NT2/D1 (cell line): Measurements from ENCODE around the gene ABI1.
A peak's percentile ranks its signal among the peaks of the same experiment; 100 is the strongest.
"Not testable (repeated sequence)": the region's sequence is repeated elsewhere in the genome, so short reads cannot be mapped to it uniquely, and the experiment has no call there.

Experiments
- DNase-seq: peaks from one replicate; pipeline ENCODE4 v3.0.0-alpha.2; 2011; ENCODE audit warnings: low read depth, low spot score
- H3K27me3 ChIP-seq: 2 replicates; pipeline ENCODE4 v1.6.0; 2011; ENCODE audit warnings: mild to moderate bottlenecking; ENCODE audit not compliant: insufficient read length, insufficient read depth
- H3K36me3 ChIP-seq: 2 replicates; pipeline ENCODE4 v1.6.1; 2011; ENCODE audit warnings: mild to moderate bottlenecking, low read length, mixed read lengths; ENCODE audit not compliant: insufficient read depth, insufficient read length
- H3K4me1 ChIP-seq: 2 replicates; pipeline ENCODE4 v1.5.1; 2011; ENCODE audit not compliant: insufficient read depth, insufficient read length
- H3K4me3 ChIP-seq: 2 replicates; pipeline ENCODE4 v1.5.1; 2011; ENCODE audit warnings: low read depth; ENCODE audit not compliant: insufficient read length
- H3K9ac ChIP-seq: 2 replicates; pipeline ENCODE4 v1.6.0; 2011; ENCODE audit warnings: low read depth; ENCODE audit not compliant: insufficient read length
- H3K9me3 ChIP-seq: 2 replicates; pipeline ENCODE4 v1.5.1; 2011; ENCODE audit warnings: mild to moderate bottlenecking, low read length; ENCODE audit not compliant: insufficient read depth
- SUZ12 ChIP-seq: IDR thresholded peaks from 2 replicates; pipeline ENCODE4 v1.6.1; 2011; ENCODE audit not compliant: insufficient read length, insufficient read depth; ENCODE audit errors: extremely low read depth
- YY1 ChIP-seq: IDR thresholded peaks from 2 replicates; pipeline ENCODE4 v1.6.1; 2011; ENCODE audit not compliant: insufficient read length, insufficient read depth
- ZNF274 ChIP-seq: IDR thresholded peaks from 2 replicates; pipeline ENCODE4 v1.6.1; 2011; ENCODE audit warnings: mild to moderate bottlenecking, low read depth, low read length

Gene ABI1

DNA sequence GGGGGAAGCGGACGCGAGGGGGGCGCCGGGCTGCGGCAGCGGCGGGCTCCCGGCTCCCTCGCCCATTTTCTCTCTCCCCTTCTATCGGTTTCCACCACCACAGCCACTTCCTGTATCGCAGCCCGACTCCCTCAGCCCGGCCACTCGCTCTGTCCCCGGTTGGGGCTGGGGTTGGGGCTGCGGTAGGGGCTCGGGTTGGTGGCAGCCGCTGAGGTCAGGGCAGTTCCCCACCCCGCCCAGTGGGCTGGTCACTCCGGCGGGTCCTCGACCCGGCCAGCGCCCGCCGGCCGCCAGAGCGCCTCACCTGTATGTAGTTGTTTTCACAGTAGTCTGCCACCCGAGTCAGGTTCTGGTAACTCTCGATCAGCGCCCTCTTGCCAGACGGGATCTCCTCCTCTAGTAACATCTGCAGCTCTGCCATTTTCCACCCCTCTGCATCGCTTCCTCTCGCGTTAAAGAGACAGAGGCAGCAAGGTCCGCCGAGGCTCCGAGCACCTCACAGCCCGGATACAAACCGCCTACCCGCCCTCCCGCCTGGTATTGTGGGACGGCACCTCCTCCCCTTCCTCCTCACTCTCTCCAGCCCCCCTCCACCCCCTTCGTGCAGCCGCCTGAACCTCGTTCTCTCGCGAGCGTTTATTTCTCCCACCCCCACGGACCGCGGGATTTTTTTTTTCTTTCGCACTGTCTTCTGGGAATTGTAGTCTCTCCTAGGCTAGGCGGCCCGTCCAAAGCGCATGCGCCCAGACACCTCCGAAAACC lies at the start of gene ABI1:
TSS of gene ABI1 (minus strand) at position 516 of the 762 bp plus-strand sequence. CDS start at position 421, 95 bp downstream.
- TF ChIP-seq SUZ12 (no peak), YY1 (peak; percentile 24)
- Histone ChIP-seq H3K36me3 (no peaks in the 10 kb centered on the region), H3K27me3 (no peaks in the 10 kb centered on the region), H3K4me3 (peak within 1 kb of the TSS; percentile 91), H3K4me1 (peaks cover 3% of the 10 kb centered on the region), H3K9me3 (no peaks in the 10 kb centered on the region), H3K9ac (peak within 1 kb of the TSS; percentile 92)
- DNase-seq = peak; percentile 98

DNA sequence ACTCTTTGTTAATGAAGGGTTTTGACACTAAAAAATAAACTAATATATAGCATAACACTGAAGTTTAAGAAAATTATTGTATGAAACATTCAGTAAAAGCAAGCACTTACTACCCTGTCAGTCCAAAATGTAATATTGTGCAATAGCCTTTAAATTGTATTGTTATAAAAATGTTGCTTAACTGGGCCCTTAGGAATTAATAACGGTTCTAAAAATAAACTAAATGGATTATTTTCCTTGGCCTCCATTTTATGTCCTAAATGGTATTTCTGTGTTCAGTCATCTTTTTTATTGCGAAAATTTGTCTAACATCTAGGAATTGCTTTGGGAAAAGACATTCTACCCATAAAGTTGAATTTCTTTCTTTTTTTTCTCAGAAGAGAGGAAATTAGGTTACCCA lies 49.0 kb upstream of the ABI1 start:
- no peaks in the 10 kb centered on the region for H3K27me3 ChIP-seq
- no peaks in the 10 kb centered on the region for H3K36me3 ChIP-seq
- H3K9me3 ChIP-seq = peaks cover 19% of the 10 kb centered on the region
- no peaks in the 10 kb centered on the region for H3K4me1 ChIP-seq
- H3K9ac ChIP-seq = no peak overlapping the region
- no peak for TF ChIP-seq SUZ12
- TF ChIP-seq YY1 = no peak
- no peak for TF ChIP-seq ZNF274
- DNase-seq = no peak
- no peak overlapping the region for H3K4me3 ChIP-seq

DNA sequence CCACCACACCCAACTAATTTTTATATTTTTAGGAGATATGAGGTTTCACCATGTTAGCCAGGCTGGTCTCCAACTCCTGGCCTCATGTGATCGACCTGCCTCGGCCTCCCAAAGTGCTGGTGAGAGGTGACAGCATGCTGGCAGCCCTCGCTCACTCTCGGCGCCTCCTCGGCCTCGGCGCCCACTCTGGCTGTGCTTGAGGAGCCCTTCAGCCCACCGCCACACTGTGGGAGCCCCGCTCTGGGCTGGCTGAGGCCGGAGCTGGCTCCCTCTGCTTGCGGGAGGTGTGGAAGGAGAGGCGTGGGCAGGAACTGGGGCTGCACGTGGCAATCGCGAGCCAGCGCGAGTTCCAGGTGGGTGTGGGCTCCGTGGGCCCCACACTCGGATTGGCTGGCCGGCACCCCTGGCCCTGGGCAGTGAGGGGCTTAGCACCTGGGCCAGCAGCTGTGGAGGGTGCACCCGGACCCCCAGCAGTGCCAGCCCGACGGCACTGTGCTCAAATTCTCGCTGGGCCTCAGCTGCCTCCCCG lies 44.6 kb upstream of the ABI1 start:
- not testable (repeated sequence) for H3K9ac ChIP-seq, DNase-seq, H3K36me3 ChIP-seq, H3K4me3 ChIP-seq, H3K4me1 ChIP-seq, H3K27me3 ChIP-seq
- H3K9me3 ChIP-seq = peaks cover 19% of the 10 kb centered on the region

DNA sequence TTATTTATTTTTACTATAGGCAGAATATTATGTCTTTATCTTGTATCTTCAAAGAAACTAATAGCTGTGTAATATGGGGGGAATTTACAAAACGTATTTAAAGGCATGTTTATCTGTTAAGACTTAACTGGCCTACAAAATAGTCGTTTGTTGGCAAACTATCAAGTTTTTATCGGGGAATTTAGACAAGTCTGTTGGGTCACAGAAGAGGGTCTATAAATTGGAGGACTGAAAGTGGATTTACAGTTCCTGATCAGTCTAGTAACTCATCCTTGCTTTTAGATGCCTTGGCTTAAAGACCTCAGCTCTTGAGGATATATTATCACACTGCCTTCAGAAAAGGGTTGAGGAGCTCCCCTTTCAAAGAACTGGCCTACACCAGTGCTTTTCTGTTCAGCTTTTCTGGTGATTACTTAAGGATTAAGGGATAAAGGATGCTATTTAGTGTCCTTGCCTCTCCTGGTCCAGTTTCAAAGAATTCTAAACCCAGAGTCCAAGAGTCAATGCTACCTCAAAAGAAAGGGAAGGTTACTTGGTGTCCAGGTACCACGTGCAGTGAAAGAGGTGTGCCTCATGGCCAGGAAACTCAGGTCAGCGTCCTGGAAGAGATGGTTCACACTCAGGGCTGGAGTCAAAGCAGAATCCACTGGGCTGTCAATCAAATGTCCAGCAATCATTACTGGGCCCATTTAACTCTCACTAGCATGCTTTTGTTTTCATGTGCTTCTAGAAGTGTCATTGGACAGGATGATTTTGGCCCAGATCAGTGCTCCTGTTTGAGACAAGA lies 42.9 kb upstream of the ABI1 start:
- H3K27me3 ChIP-seq = no peaks in the 10 kb centered on the region
- no peaks in the 10 kb centered on the region for H3K36me3 ChIP-seq
- H3K9ac ChIP-seq = no peak overlapping the region
- TF ChIP-seq SUZ12 = no peak
- TF ChIP-seq ZNF274 = no peak
- TF ChIP-seq YY1 = no peak
- peaks cover 19% of the 10 kb centered on the region for H3K9me3 ChIP-seq
- no peak for DNase-seq
- H3K4me1 ChIP-seq = no peaks in the 10 kb centered on the region
- H3K4me3 ChIP-seq = no peak overlapping the region

DNA sequence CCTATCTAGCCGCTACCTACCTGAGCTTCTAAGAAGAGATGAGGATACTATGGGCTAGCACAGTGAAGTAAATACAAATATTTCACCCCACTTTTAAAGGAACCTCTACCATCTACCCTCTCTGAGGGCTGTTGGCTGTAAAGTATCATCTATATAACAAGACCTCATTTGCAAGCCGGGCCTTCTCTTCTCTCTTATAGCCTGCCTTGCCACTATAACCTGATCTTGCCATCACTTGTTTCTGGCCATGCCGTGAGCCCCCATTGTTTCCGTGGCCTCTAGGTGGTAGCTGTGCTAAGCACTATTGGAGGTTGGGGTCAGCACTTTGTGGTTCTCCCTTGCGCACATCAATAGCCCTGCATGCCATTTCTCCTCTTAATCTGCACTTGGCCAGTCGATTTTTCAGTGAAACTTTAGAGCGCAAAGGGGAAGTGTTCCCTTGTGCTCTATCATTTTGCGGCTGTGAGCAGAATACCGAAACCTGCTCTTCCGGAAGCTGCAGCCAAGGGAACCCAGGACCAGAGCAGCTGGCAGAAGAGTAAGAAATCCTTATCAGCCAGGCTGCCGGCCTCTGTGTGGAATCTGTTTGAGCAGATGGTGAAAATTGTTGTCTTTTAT lies 31.7 kb upstream of the ABI1 start:
- not testable (repeated sequence) for H3K4me1 ChIP-seq, DNase-seq, H3K27me3 ChIP-seq, H3K4me3 ChIP-seq, H3K36me3 ChIP-seq, H3K9ac ChIP-seq
- H3K9me3 ChIP-seq = peaks cover 13% of the 10 kb centered on the region

DNA sequence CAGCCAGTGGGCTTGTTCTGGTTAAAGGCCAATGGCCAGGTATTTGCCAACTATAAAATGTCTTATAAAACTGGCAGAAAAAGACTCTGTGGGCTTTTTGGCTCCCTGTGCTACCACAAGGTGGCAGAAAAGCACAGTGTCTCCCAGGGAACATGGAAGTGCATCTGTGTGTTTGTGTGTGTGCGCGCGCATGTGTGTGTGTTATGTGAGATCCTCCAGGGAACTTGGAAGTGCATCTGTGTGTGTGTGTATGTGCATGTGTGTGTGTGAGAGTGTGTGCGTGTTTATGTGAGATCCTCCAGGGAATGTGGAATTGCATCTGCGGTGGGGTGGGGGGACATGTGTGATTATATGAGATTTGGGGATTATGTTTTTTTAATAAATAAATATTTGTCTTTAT lies 30.2 kb upstream of the ABI1 start:
- TF ChIP-seq YY1 = no peak
- no peak for TF ChIP-seq SUZ12
- no peak for TF ChIP-seq ZNF274
- Histone ChIP-seq H3K9ac (no peak overlapping the region), H3K9me3 (peaks cover 13% of the 10 kb centered on the region), H3K4me1 (no peaks in the 10 kb centered on the region), H3K4me3 (no peak overlapping the region), H3K27me3 (no peaks in the 10 kb centered on the region), H3K36me3 (no peaks in the 10 kb centered on the region)
- DNase-seq = peak; percentile 49

DNA sequence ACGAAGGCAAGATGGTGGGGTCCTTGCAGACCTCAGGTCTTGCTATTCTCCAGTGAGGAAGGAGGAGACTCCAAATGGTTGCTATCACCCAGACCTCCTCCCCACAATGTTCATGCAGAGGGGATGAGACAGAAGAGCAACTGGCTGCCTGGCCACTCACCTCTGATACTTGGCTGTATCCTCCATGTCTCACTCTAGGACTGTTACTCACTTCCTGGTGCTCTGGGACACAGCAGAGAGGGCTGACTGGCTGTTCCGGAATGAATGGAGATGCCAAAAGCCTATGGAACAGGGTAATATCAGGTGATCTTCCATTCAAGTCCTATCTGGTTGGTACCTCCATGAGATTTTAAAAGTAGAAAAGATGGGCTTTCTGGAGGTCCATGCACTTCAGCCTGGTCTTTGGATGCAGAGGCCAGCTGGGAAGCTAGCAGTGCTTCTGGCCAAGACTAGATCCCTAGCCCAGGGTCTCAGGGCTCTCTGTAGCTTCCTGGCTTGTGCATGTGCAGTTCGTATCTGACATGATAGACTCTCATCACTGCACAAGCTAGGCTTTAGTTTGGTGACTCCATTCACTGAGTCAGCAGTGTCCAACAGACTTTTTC lies 27.0 kb upstream of the ABI1 start:
- peaks cover 3% of the 10 kb centered on the region for H3K9me3 ChIP-seq
- DNase-seq = no peak
- H3K27me3 ChIP-seq = no peaks in the 10 kb centered on the region
- no peaks in the 10 kb centered on the region for H3K36me3 ChIP-seq
- H3K9ac ChIP-seq = no peak overlapping the region
- no peaks in the 10 kb centered on the region for H3K4me1 ChIP-seq
- TF ChIP-seq ZNF274 (no peak), SUZ12 (no peak), YY1 (no peak)
- no peak overlapping the region for H3K4me3 ChIP-seq
